Transverse colon (tissue), 4 donors: ENCODE data around the gene RHAG. TPM values are rescaled to one million over a fixed set of nuclear protein-coding genes. Genes with fewer than 3 reads are reported as not detected.

Source experiments
- DNase-seq: peaks from one replicate; pipeline ENCODE4 v3.0.0-alpha.2; 2019
- H3K27ac ChIP-seq, 4 donors: fragments of 200-600 bp; sonication (generic); 2 replicates each; pipeline ENCODE4 v1.5.1; 2016 to 2018; ENCODE audit warnings: inconsistent platforms in 4 of 4
- H3K27me3 ChIP-seq: fragments of 200-600 bp; sonication (generic); 2 replicates; pipeline ENCODE4 v1.5.1; 2017; ENCODE audit warnings: inconsistent platforms
- H3K36me3 ChIP-seq, 4 donors: fragments of 200-600 bp; sonication (generic); 2 replicates each; pipeline ENCODE4 v1.5.1; 2017 to 2019; ENCODE audit warnings: inconsistent platforms in 4 of 4
- H3K4me1 ChIP-seq, 4 donors: fragments of 200-600 bp; sonication (generic); 2 replicates each; pipeline ENCODE4 v1.5.1; 2017 to 2020; ENCODE audit warnings: inconsistent platforms in 4 of 4
- H3K4me3 ChIP-seq, 4 donors: fragments of 200-600 bp; sonication (generic); 1 replicate in 1 of 4; 2 replicates in 3 of 4; pipeline versions ENCODE4 v1.5.1 to v1.6.1; 2017 to 2019; ENCODE audit warnings: inconsistent platforms in 4 of 4
- H3K9me3 ChIP-seq, 2 donors: fragments of 200-600 bp; sonication (generic); 2 replicates each; pipeline ENCODE4 v1.5.1; 2017 to 2019; ENCODE audit warnings: inconsistent platforms in 2 of 2
- EP300 ChIP-seq: sonication (generic); formaldehyde crosslinking; IDR thresholded peaks from one replicate; pipeline ENCODE4 v1.6.1; 2017; ENCODE audit warnings: antibody characterized with exemption, low read depth
- POLR2A ChIP-seq: fragments of 450-650 bp; IDR thresholded peaks from one replicate; pipeline ENCODE4 v1.6.1; 2016; ENCODE audit warnings: antibody characterized with exemption, mild to moderate bottlenecking, moderate library complexity
- POLR2AphosphoS5 ChIP-seq, 3 donors: sonication (generic); formaldehyde crosslinking; IDR thresholded peaks; one replicate each; pipeline ENCODE4 v1.6.1; 2016; ENCODE audit warnings: antibody characterized with exemption in 3 of 3
- WGBS, 2 donors: methylation state at CpG; one replicate each; pipeline ENCODE4 v1.1.5; 2018; ENCODE audit warnings: low coverage in 1 of 2; 5-methylcytosine and 5-hydroxymethylcytosine counted together
- in situ Hi-C, 4 donors: fragments of 200-750 bp; cut with MboI; loops; one replicate each; pipeline versions ENCODE4 v1.15.0 to v1.15.1; 2017; ENCODE audit warnings: low sequenced_read_pairs in 3 of 4, low pct_ligation_motif_present in 1 of 4, low pct_unique_long_range_greater_than_20kb in 1 of 4
- intact Hi-C: fragments of 100-400 bp; cut with DNase I; formaldehyde crosslinking; loops from one replicate; pipeline ENCODE4 v1.15.1; 2023; ENCODE audit warnings: low total_unique reads
- total RNA-seq, 4 donors: library from RNA; depleted of rRNA; stranded (reverse); fragments of >200 nt; gene quantifications; one replicate each; pipeline ENCODE4 v1.1.0, GENCODE V29; 2016
- TF ChIP-seq, protein P1 (sequence below), 5 experiments: fragments of 200-600 bp in 3 of 5; fragments of 450-650 bp in 2 of 5; sonication (generic) in 3 of 5; IDR thresholded peaks; 1 replicate in 2 of 5; 2 replicates in 3 of 5; pipeline ENCODE4 v1.5.1; 2016 to 2017; ENCODE audit warnings: antibody characterized with exemption in 5 of 5, inconsistent platforms in 3 of 5, mild to moderate bottlenecking in 2 of 5, moderate library complexity in 1 of 5

Gene RHAG
- total RNA-seq, 4 donors from 2014 or later = 0.64 TPM; not detected in 3

DNA sequence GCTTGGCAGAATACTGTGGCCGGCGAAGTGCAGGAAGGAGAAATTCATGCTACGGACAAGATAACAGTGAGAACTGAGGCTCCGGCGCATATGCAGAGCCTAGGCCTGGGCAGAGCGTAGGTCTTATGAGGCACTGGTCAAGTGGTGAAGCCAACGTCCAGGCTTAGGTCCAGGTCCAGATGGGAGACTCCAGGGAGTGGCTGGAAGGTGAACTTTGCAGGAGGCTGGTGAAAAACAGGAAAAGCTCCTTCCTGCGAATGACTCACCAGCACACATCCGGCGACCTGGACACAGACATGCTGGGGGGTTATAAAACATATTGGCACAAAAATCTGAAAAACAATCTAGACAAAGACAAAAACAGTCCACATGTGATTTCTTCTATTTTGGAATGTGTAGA is 70.8 kb downstream of the RHAG start:
- in situ Hi-C loops (no loop called here), intact Hi-C loops (no loop called here)
- H3K27me3 ChIP-seq = no peaks in the 10 kb centered on the region
- no peaks in the 10 kb centered on the region for H3K9me3 ChIP-seq
- no peak overlapping the region for H3K4me3 ChIP-seq
- H3K36me3 ChIP-seq = no peaks in the 10 kb centered on the region
- DNase-seq = no peak
- H3K4me1 ChIP-seq = no peaks in the 10 kb centered on the region
- WGBS, 2 donors = 71% methylated on average over 10 of the region's 10 CpGs; no CpG with 5 or more reads in 1 of the 2 donors
- TF ChIP-seq POLR2AphosphoS5 (IDR thresholded peaks at IDR 0.05) (no peak), EP300 (no peak), POLR2A (no peak)
- TF ChIP-seq, protein P1, sequence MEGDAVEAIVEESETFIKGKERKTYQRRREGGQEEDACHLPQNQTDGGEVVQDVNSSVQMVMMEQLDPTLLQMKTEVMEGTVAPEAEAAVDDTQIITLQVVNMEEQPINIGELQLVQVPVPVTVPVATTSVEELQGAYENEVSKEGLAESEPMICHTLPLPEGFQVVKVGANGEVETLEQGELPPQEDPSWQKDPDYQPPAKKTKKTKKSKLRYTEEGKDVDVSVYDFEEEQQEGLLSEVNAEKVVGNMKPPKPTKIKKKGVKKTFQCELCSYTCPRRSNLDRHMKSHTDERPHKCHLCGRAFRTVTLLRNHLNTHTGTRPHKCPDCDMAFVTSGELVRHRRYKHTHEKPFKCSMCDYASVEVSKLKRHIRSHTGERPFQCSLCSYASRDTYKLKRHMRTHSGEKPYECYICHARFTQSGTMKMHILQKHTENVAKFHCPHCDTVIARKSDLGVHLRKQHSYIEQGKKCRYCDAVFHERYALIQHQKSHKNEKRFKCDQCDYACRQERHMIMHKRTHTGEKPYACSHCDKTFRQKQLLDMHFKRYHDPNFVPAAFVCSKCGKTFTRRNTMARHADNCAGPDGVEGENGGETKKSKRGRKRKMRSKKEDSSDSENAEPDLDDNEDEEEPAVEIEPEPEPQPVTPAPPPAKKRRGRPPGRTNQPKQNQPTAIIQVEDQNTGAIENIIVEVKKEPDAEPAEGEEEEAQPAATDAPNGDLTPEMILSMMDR (IDR thresholded peaks at IDR 0.05) = no peak
- H3K27ac ChIP-seq = no peak overlapping the region

- no peaks in the 10 kb centered on the region for H3K36me3 ChIP-seq
- H3K27me3 ChIP-seq = no peaks in the 10 kb centered on the region
- H3K27ac ChIP-seq = no peak overlapping the region
- in situ Hi-C loops = no loop called here
- WGBS, 2 donors = 53 to 74% methylated on average over 2 of the region's 2 CpGs
- intact Hi-C loops = no loop called here
- H3K9me3 ChIP-seq = no peaks in the 10 kb centered on the region
- H3K4me3 ChIP-seq = no peak overlapping the region
- no peak for DNase-seq
- H3K4me1 ChIP-seq = no peaks in the 10 kb centered on the region
- TF ChIP-seq, protein P1 (IDR thresholded peaks at IDR 0.05) = no peak
- no peak for TF ChIP-seq EP300
- no peak for TF ChIP-seq POLR2AphosphoS5 (IDR thresholded peaks at IDR 0.05)
- TF ChIP-seq POLR2A = no peak
These were observed 71.4 kb downstream of the RHAG start for GRCh38 chr6:49565261-49565660.

DNA sequence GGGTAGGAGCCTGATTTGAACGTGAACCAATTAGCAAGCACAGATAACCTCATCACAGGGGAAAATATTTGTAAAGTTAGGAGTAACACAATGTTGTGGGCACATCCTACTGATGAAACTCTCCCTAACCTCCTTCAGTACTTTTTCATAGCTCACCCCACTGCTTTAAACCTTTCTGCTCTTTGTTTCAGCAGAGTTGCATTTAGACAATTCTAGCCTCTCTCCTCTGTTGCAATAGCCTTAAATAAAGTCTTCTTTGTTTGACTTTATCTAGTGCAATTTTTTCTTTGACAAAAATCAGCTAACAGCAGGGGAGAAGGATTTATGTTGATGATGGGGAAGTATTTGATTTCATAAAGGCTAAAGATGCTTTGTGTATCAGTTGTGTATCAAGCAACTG is 72.1 kb downstream of the RHAG start:
- 84 to 88% methylated on average over 1 of the region's 1 CpG for WGBS, 2 donors
- no peak for TF ChIP-seq POLR2AphosphoS5 (IDR thresholded peaks at IDR 0.05)
- no peak for TF ChIP-seq EP300
- TF ChIP-seq, protein P1 (IDR thresholded peaks at IDR 0.05) = no peak
- TF ChIP-seq POLR2A = no peak
- H3K9me3 ChIP-seq = no peaks in the 10 kb centered on the region
- no peaks in the 10 kb centered on the region for H3K4me1 ChIP-seq
- H3K4me3 ChIP-seq = no peak overlapping the region
- no peaks in the 10 kb centered on the region for H3K36me3 ChIP-seq
- DNase-seq = no peak
- in situ Hi-C loops (no loop called here), intact Hi-C loops (no loop called here)
- H3K27ac ChIP-seq = no peak overlapping the region
- H3K27me3 ChIP-seq = no peaks in the 10 kb centered on the region

DNA sequence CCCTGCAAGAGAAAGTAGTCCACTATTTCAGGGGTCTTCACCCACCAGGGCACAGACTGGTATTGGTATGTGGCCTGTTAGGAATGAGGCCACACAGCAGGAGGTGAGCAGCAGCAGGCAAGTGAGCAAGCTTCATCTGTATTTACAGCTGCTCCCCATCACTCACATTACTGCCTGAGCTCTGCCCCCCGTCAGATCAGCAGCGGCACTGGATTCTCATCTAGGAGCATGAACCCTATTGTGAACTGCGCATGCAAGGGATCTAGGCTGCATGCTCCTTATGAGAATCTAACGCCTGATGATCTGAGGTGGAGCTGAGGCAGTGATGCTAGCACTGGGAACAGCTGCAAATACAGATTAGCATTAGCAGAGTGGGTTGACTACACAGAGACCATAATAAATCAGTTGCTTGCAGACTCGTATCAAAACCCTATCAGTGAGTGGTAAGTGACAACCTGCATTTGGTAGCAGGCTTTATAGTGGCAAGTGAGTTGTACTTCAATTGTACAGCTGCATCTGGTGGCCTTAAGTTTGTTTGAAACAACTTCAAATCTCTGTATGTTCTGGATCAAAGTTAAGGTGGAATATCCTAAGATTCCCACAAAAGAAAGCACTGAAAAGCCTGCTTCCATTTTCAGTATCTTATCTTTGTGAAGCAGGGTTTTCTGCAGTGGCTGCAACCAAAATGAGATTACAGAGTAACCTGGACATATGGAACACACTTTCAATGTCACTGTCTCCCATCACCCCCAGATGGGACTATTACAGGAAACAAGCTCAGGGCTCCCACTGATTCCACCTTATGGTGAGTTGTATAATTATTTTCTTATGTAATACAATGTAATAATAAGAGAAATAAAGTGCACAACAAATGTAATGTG is 73.4 kb downstream of the RHAG start:
- intact Hi-C loops = no loop called here

More for the DNA sequence above, 73.4 kb downstream of the RHAG start:
- TF ChIP-seq, protein P1 (IDR thresholded peaks at IDR 0.05) = no peak
- TF ChIP-seq EP300 (no peak), POLR2AphosphoS5 (IDR thresholded peaks at IDR 0.05) (no peak)
- Histone ChIP-seq H3K27ac (no peak overlapping the region), H3K27me3 (no peaks in the 10 kb centered on the region), H3K36me3 (no peaks in the 10 kb centered on the region), H3K9me3 (no peaks in the 10 kb centered on the region), H3K4me1 (no peaks in the 10 kb centered on the region), H3K4me3 (no peak overlapping the region)
- no peak for DNase-seq
- 60 to 78% methylated on average over 1 to 3 of the region's 5 CpGs for WGBS, 2 donors
- in situ Hi-C loops = no loop called here
